HEK293 (cell line): ENCODE data around the gene ZNRF1.

Experiments used
- GLIS1 ChIP-seq: fragments of 450-650 bp; formaldehyde crosslinking; IDR thresholded peaks from 2 replicates; pipeline ENCODE4 v1.5.1; 2016; ENCODE audit warnings: missing biosample characterization, missing genetic modification characterization
- HIC1 ChIP-seq: fragments of 450-650 bp; formaldehyde crosslinking; IDR thresholded peaks from 2 replicates; pipeline ENCODE4 v1.5.1; 2016; ENCODE audit warnings: missing biosample characterization, missing genetic modification characterization
- HOXA7 ChIP-seq: sonication (generic); formaldehyde crosslinking; IDR thresholded peaks from 2 replicates; pipeline ENCODE4 v1.8.1; 2022; ENCODE audit warnings: missing genetic modification reagents, borderline replicate concordance
- HOXD13 ChIP-seq: sonication (generic); formaldehyde crosslinking; IDR thresholded peaks from 2 replicates; pipeline ENCODE4 v1.8.0; 2022; ENCODE audit warnings: missing genetic modification reagents, borderline replicate concordance
- IKZF3 ChIP-seq: fragments of 450-650 bp; IDR thresholded peaks from 2 replicates; pipeline ENCODE4 v1.5.0; 2018; ENCODE audit warnings: missing biosample characterization, mild to moderate bottlenecking, missing genetic modification characterization, moderate library complexity
- KLF16 ChIP-seq: fragments of 450-650 bp; formaldehyde crosslinking; IDR thresholded peaks from 2 replicates; pipeline ENCODE4 v1.5.1; 2017; ENCODE audit warnings: missing biosample characterization, missing genetic modification characterization
- OSR2 ChIP-seq: fragments of 450-650 bp; formaldehyde crosslinking; IDR thresholded peaks from 2 replicates; pipeline ENCODE4 v1.5.1; 2016; ENCODE audit warnings: missing biosample characterization, missing genetic modification characterization
- PRDM10 ChIP-seq: fragments of 450-650 bp; formaldehyde crosslinking; IDR thresholded peaks from 2 replicates; pipeline ENCODE4 v1.5.1; 2016; ENCODE audit warnings: missing biosample characterization, missing genetic modification characterization
- SP3 ChIP-seq: fragments of 450-650 bp; formaldehyde crosslinking; IDR thresholded peaks from 2 replicates; pipeline ENCODE4 v1.5.1; 2016; ENCODE audit warnings: missing biosample characterization, missing genetic modification characterization
- SP7 ChIP-seq: fragments of 450-650 bp; formaldehyde crosslinking; IDR thresholded peaks from 2 replicates; pipeline ENCODE4 v1.5.1; 2016; ENCODE audit warnings: missing biosample characterization, missing genetic modification characterization
- ZNF211 ChIP-seq: fragments of 450-650 bp; formaldehyde crosslinking; IDR thresholded peaks from 2 replicates; pipeline ENCODE4 v1.5.1; 2016; ENCODE audit warnings: low read depth, missing biosample characterization, missing genetic modification characterization
- ZNF239 ChIP-seq: fragments of 450-650 bp; formaldehyde crosslinking; IDR thresholded peaks from 2 replicates; pipeline ENCODE4 v1.5.1; 2016; ENCODE audit warnings: missing biosample characterization, missing genetic modification characterization
- ZNF280C ChIP-seq: fragments of 450-650 bp; formaldehyde crosslinking; IDR thresholded peaks from 2 replicates; pipeline ENCODE4 v1.5.1; 2016; ENCODE audit warnings: missing biosample characterization, missing genetic modification characterization
- ZNF335 ChIP-seq: fragments of 450-650 bp; formaldehyde crosslinking; conservative IDR thresholded peaks from 2 replicates; pipeline ENCODE4 v1.5.1; 2016; ENCODE audit warnings: missing biosample characterization, missing genetic modification characterization
- ZNF362 ChIP-seq: fragments of 450-650 bp; formaldehyde crosslinking; IDR thresholded peaks from 2 replicates; pipeline ENCODE4 v1.5.1; 2016; ENCODE audit warnings: missing biosample characterization, missing genetic modification characterization
- ZNF366 ChIP-seq: fragments of 450-650 bp; formaldehyde crosslinking; conservative IDR thresholded peaks from 2 replicates; pipeline ENCODE4 v1.5.1; 2016; ENCODE audit warnings: missing biosample characterization, missing genetic modification characterization
- ZNF48 ChIP-seq: fragments of 450-650 bp; formaldehyde crosslinking; IDR thresholded peaks from 2 replicates; pipeline ENCODE4 v1.5.1; 2016; ENCODE audit warnings: missing biosample characterization, missing genetic modification characterization
- ZNF623 ChIP-seq: fragments of 450-650 bp; formaldehyde crosslinking; IDR thresholded peaks from 2 replicates; pipeline ENCODE4 v1.5.1; 2016; ENCODE audit warnings: missing biosample characterization, missing genetic modification characterization
- ZNF658 ChIP-seq: fragments of 450-650 bp; formaldehyde crosslinking; IDR thresholded peaks from 2 replicates; pipeline ENCODE4; 2016; ENCODE audit warnings: missing biosample characterization, missing genetic modification characterization
- ZNF785 ChIP-seq: fragments of 450-650 bp; formaldehyde crosslinking; IDR thresholded peaks from 2 replicates; pipeline ENCODE4 v1.5.1; 2016; ENCODE audit warnings: missing biosample characterization, missing genetic modification characterization
- ZNF791 ChIP-seq: fragments of 450-650 bp; formaldehyde crosslinking; IDR thresholded peaks from 2 replicates; pipeline ENCODE4 v1.5.1; 2016; ENCODE audit warnings: missing biosample characterization, missing genetic modification characterization
- ZSCAN5A ChIP-seq: fragments of 450-650 bp; formaldehyde crosslinking; IDR thresholded peaks from 2 replicates; pipeline ENCODE4 v1.5.1; 2016; ENCODE audit warnings: missing biosample characterization, missing genetic modification characterization
- TF ChIP-seq, protein P1 (sequence below): fragments of 450-650 bp; formaldehyde crosslinking; IDR thresholded peaks from 2 replicates; pipeline ENCODE4 v1.5.1; 2016; ENCODE audit warnings: missing biosample characterization, missing genetic modification characterization
- TF ChIP-seq, protein P2 (sequence below): fragments of 450-650 bp; formaldehyde crosslinking; IDR thresholded peaks from 2 replicates; pipeline ENCODE4 v1.5.1; 2016; ENCODE audit warnings: missing biosample characterization, missing genetic modification characterization, low read depth
- TF ChIP-seq, protein P3 (sequence below): fragments of 450-650 bp; formaldehyde crosslinking; IDR thresholded peaks from 2 replicates; pipeline ENCODE4 v1.5.1; 2016; ENCODE audit warnings: missing biosample characterization, missing genetic modification characterization

Gene ZNRF1

DNA sequence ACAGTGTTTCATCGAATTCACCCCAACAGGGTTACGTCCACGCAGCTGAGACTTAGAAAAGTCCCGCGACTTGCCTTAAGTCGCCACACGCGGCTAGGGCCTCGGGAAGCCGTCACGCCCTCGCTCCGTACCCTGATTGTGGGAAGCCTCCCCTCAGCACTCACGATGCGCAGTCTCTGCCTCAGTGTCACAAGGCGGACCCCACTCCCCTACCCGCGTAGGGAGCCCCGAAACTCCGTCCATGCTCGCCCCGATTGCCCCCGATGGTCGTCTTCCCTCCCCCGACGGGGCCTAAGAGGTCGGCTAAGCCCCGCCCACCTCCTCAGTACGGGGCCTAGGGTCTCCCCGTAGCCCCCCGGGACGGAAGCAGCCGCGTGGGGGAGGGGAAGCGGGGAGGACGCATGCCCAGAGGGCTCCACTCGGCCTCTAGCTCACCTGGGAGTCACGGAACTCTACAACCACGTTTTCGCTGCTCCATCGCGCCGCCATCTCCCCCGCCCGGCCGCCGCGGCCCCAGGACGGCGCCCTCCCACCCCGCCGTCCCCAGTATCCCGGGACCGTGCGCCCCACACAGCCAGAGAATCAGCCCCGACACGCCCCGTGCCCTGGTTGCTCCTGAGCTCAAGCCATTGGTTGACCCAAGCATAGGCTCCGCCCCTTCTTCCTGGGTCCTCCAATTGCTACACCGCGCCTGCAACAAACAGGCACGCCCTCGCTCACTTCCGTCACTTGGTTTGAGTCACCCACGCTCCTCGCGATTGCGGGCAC, 14.1 kb upstream of the ZNRF1 start, which contains the start of gene WDR59 (continued):
- peak; percentile 83 for TF ChIP-seq KLF16 (tag by site-specific recombination)
- no peak for TF ChIP-seq ZNF362
- TF ChIP-seq PRDM10: peak; percentile 71
- TF ChIP-seq SP7 (tag by site-specific recombination): no peak; the same call in none of the 2 replicates
- TF ChIP-seq, protein P1, sequence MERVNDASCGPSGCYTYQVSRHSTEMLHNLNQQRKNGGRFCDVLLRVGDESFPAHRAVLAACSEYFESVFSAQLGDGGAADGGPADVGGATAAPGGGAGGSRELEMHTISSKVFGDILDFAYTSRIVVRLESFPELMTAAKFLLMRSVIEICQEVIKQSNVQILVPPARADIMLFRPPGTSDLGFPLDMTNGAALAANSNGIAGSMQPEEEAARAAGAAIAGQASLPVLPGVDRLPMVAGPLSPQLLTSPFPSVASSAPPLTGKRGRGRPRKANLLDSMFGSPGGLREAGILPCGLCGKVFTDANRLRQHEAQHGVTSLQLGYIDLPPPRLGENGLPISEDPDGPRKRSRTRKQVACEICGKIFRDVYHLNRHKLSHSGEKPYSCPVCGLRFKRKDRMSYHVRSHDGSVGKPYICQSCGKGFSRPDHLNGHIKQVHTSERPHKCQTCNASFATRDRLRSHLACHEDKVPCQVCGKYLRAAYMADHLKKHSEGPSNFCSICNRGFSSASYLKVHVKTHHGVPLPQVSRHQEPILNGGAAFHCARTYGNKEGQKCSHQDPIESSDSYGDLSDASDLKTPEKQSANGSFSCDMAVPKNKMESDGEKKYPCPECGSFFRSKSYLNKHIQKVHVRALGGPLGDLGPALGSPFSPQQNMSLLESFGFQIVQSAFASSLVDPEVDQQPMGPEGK (tag by site-specific recombination): peak; percentile 96
- TF ChIP-seq GLIS1 (tag by site-specific recombination): peak; percentile 65
- TF ChIP-seq OSR2 (tag by site-specific recombination): no peak
- no peak for TF ChIP-seq ZNF658 (tag by site-specific recombination)
- TF ChIP-seq, protein P2, sequence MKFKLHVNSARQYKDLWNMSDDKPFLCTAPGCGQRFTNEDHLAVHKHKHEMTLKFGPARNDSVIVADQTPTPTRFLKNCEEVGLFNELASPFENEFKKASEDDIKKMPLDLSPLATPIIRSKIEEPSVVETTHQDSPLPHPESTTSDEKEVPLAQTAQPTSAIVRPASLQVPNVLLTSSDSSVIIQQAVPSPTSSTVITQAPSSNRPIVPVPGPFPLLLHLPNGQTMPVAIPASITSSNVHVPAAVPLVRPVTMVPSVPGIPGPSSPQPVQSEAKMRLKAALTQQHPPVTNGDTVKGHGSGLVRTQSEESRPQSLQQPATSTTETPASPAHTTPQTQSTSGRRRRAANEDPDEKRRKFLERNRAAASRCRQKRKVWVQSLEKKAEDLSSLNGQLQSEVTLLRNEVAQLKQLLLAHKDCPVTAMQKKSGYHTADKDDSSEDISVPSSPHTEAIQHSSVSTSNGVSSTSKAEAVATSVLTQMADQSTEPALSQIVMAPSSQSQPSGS (tag by site-specific recombination): no peak
- TF ChIP-seq ZSCAN5A: peak; percentile 66; the same call in 1 of the 2 replicates
- TF ChIP-seq SP3 (tag by site-specific recombination): peak; percentile 93
- no peak for TF ChIP-seq HIC1 (tag by site-specific recombination)
- TF ChIP-seq ZNF280C: no peak
- TF ChIP-seq HOXD13 (CRISPR knock-in tag): no peak
- no peak for TF ChIP-seq ZNF48
- TF ChIP-seq ZNF623 (tag by site-specific recombination): no peak
- no peak for TF ChIP-seq ZNF239 (tag by site-specific recombination)
- no peak for TF ChIP-seq ZNF785 (tag by site-specific recombination)
- no peak for TF ChIP-seq ZNF366
- TF ChIP-seq HOXA7 (CRISPR knock-in tag): no peak
- TF ChIP-seq ZNF791 (tag by site-specific recombination): no peak
- TF ChIP-seq ZNF211: no peak
- TF ChIP-seq ZNF335 (tag by site-specific recombination): peak; percentile 89
- no peak for TF ChIP-seq IKZF3 (tag by site-specific recombination)
- TF ChIP-seq, protein P3, sequence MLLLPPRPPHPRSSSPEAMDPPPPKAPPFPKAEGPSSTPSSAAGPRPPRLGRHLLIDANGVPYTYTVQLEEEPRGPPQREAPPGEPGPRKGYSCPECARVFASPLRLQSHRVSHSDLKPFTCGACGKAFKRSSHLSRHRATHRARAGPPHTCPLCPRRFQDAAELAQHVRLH (tag by site-specific recombination): no peak
